Gastroesophageal sphincter (tissue), 3 donors: ENCODE measurements around the gene CEACAM5.

Experiments
- EP300 ChIP-seq: sonication (generic); formaldehyde crosslinking; IDR thresholded peaks from one replicate; pipeline ENCODE4 v1.6.1; 2017; ENCODE audit warnings: antibody characterized with exemption, mild to moderate bottlenecking
- POLR2A ChIP-seq, 2 donors: fragments of 450-650 bp; IDR thresholded peaks; one replicate each; pipeline ENCODE4 v1.6.1; 2017; ENCODE audit warnings: antibody characterized with exemption in 2 of 2, mild to moderate bottlenecking in 2 of 2, moderate library complexity in 1 of 2
- TF ChIP-seq, protein P1 (sequence below), 4 experiments: fragments of 200-600 bp in 2 of 4; fragments of 450-650 bp in 2 of 4; sonication (generic) in 1 of 4; IDR thresholded peaks; one replicate each; pipeline ENCODE4 v1.5.1; 2017 to 2019; ENCODE audit warnings: antibody characterized with exemption in 4 of 4, mild to moderate bottlenecking in 2 of 4, moderate library complexity in 2 of 4

DNA sequence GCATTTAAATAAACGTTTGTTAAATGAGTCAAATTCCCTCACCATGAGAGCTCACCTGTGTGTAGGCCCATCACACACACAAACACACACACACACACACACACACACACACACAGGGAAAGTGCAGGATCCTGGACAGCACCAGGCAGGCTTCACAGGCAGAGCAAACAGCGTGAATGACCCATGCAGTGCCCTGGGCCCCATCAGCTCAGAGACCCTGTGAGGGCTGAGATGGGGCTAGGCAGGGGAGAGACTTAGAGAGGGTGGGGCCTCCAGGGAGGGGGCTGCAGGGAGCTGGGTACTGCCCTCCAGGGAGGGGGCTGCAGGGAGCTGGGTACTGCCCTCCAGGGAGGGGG, 8.5 kb upstream of the CEACAM5 start:
- TF ChIP-seq, protein P1, sequence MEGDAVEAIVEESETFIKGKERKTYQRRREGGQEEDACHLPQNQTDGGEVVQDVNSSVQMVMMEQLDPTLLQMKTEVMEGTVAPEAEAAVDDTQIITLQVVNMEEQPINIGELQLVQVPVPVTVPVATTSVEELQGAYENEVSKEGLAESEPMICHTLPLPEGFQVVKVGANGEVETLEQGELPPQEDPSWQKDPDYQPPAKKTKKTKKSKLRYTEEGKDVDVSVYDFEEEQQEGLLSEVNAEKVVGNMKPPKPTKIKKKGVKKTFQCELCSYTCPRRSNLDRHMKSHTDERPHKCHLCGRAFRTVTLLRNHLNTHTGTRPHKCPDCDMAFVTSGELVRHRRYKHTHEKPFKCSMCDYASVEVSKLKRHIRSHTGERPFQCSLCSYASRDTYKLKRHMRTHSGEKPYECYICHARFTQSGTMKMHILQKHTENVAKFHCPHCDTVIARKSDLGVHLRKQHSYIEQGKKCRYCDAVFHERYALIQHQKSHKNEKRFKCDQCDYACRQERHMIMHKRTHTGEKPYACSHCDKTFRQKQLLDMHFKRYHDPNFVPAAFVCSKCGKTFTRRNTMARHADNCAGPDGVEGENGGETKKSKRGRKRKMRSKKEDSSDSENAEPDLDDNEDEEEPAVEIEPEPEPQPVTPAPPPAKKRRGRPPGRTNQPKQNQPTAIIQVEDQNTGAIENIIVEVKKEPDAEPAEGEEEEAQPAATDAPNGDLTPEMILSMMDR (IDR thresholded peaks at IDR 0.05) = no peak
- TF ChIP-seq POLR2A (IDR thresholded peaks at IDR 0.05) (no peak), EP300 (no peak)
